OCI-LY7 (cell line): ENCODE data around the gene DNAJC1. TPM values are rescaled to one million over a fixed set of nuclear protein-coding genes. Genes with fewer than 3 reads are reported as not detected.

ENCODE experiments used
- BruUV-seq: library from RNA; stranded (reverse); fragments of 400-500 nt; replicated peaks from 2 replicates; lab custom pipeline; 2021; lab: Mats Ljungman, UMichigan
- CTCF ChIA-PET: fragments of 300-600 bp; sonication (Branson Sonifier 250); formaldehyde crosslinking; loops from one replicate; lab custom pipeline; 2022; ENCODE audit warnings: antibody characterized with exemption; ENCODE audit not compliant: unreplicated experiment; lab: Charles Lee
- POLR2A ChIA-PET: fragments of 300-600 bp; sonication (Branson Sonifier 250); formaldehyde crosslinking; loops from one replicate; lab custom pipeline; 2022; ENCODE audit warnings: antibody characterized with exemption; lab: Charles Lee
- DNase-seq: peaks from one replicate; pipeline ENCODE4 v3.0.0-alpha.2; 2015; ENCODE audit warnings: low spot score
- H2AFZ ChIP-seq: fragments of 200-600 bp; sonication (generic), shearing (Covaris generic); 2 replicates; pipeline ENCODE4 v1.6.1; 2014; ENCODE audit warnings: mild to moderate bottlenecking, antibody characterized with exemption, low read length, moderate library complexity
- H3K27ac ChIP-seq: fragments of 200-600 bp; sonication (generic); 2 replicates; pipeline ENCODE4 v1.5.1; 2014; ENCODE audit warnings: mixed run types, low read depth, mild to moderate bottlenecking, moderate library complexity, low read length, inconsistent platforms; ENCODE audit not compliant: poor library complexity, severe bottlenecking
- H3K36me3 ChIP-seq: fragments of 200-600 bp; sonication (generic); 2 replicates; pipeline ENCODE4 v1.6.1; 2014; ENCODE audit warnings: mild to moderate bottlenecking, antibody characterized with exemption, low read length, moderate library complexity, mixed read lengths; ENCODE audit not compliant: insufficient read depth
- H3K4me1 ChIP-seq: fragments of 200-600 bp; sonication (generic); 2 replicates; pipeline ENCODE4 v1.5.1; 2014; ENCODE audit warnings: mild to moderate bottlenecking, low read length; ENCODE audit not compliant: insufficient read depth, poor library complexity, severe bottlenecking
- H3K4me2 ChIP-seq: fragments of 200-600 bp; sonication (generic); 2 replicates; pipeline ENCODE4 v1.6.1; 2014; ENCODE audit warnings: mild to moderate bottlenecking, low read length
- H3K4me3 ChIP-seq: fragments of 200-600 bp; sonication (generic); 2 replicates; pipeline ENCODE4 v1.5.1; 2014; ENCODE audit warnings: mild to moderate bottlenecking, low read depth, low read length; ENCODE audit not compliant: poor library complexity, severe bottlenecking
- H3K79me2 ChIP-seq: fragments of 200-600 bp; sonication (generic); 2 replicates; pipeline ENCODE4 v1.6.1; 2016; ENCODE audit warnings: low read depth, mild to moderate bottlenecking, low read length, moderate library complexity, mixed read lengths; ENCODE audit not compliant: insufficient read depth
- H3K9me2 ChIP-seq: fragments of 200-600 bp; sonication (generic); 2 replicates; pipeline ENCODE4 v1.6.1; 2016; ENCODE audit warnings: mild to moderate bottlenecking, low read length, mixed read lengths; ENCODE audit not compliant: insufficient read depth
- H3K9me3 ChIP-seq: fragments of 200-600 bp; sonication (generic); 2 replicates; pipeline ENCODE4 v1.6.1; 2014; ENCODE audit warnings: mild to moderate bottlenecking, mixed run types, low read length, mixed read lengths
- H4K20me1 ChIP-seq: fragments of 200-600 bp; sonication (generic); 2 replicates; pipeline ENCODE4 v1.6.1; 2014; ENCODE audit warnings: mild to moderate bottlenecking, antibody characterized with exemption, low read length, moderate library complexity, mixed read lengths; ENCODE audit not compliant: insufficient read depth
- EZH2phosphoT487 ChIP-seq: fragments of 200-600 bp; sonication (generic); IDR thresholded peaks from 2 replicates; pipeline ENCODE4 v1.6.1; 2018; ENCODE audit warnings: low read depth, borderline replicate concordance, mild to moderate bottlenecking, mixed run types, antibody characterized with exemption, low read length, moderate library complexity, mixed read lengths
- intact Hi-C: fragments of 100-400 bp; cut with micrococcal nuclease; formaldehyde crosslinking; loops from one replicate; pipeline ENCODE4 v1.10.0; 2022; ENCODE audit not compliant: unreplicated experiment
- total RNA-seq, 2 experiments: library from RNA; depleted of rRNA in 1 of 2; stranded (reverse); fragments of >200 nt in 1 of 2; shearing (Covaris generic) in 1 of 2; gene quantifications; 2 replicates each; pipeline ENCODE4 v1.2.3, GENCODE V29; 2014 to 2022
- TF ChIP-seq, protein P1 (sequence below): fragments of 200-600 bp; sonication (generic); conservative IDR thresholded peaks from 2 replicates; pipeline ENCODE4 v1.5.1; 2014; ENCODE audit warnings: mild to moderate bottlenecking, antibody characterized with exemption, low read length, moderate library complexity, mixed read lengths

DNAJC1 gene
- total RNA-seq, 2 experiments from 2014 or later = 7.1 to 16.9 TPM

DNA sequence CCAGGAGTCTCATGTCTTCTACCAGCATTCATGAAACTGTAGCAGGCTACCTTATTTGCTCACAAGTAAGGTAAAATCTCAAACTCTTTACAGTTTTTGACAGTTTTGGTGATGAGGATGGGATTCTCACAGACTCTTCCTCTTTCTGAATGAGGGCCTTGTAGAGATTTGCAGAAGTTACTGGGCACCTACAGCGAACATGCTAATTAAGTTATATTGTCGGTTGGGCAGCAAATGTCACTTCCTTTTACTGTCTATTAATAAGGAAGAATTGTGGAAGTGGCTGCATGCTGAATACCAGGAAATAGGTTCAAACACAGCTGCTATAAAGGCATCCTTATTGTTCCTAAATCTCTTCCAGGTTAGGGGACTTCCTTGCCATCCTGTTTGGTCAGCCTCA lies 189.6 kb downstream of the DNAJC1 start:
- Histone ChIP-seq H3K36me3 (no peaks in the 10 kb centered on the region), H3K4me1 (peaks cover 4% of the 10 kb centered on the region)
- DNase-seq = peak; percentile 5

DNA sequence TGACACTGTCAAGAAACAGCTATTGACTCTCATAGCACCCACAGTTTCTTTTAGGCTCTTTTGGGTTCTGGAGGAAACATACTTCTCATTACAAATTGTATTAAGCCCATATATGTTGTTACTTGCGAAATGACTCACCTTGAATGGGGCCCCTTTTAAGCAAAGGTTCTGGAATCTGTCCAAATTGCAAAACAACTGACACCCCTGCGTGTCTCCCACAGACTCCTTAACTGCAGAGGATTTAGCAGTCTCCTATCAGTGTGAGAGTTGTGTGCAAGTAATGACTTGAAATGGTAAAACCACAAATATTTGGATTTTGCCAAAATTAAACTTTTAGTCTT lies 192.3 kb downstream of the DNAJC1 start:
- Histone ChIP-seq H3K4me1 (peaks cover 4% of the 10 kb centered on the region), H3K27ac (no peak overlapping the region), H3K9me3 (no peaks in the 10 kb centered on the region), H4K20me1 (no peaks in the 10 kb centered on the region), H3K79me2 (no peaks in the 10 kb centered on the region), H3K4me3 (no peak overlapping the region), H3K9me2 (no peaks in the 10 kb centered on the region), H3K36me3 (no peaks in the 10 kb centered on the region), H2AFZ (no peak overlapping the region), H3K4me2 (no peak overlapping the region)
- CTCF ChIA-PET = no interaction called here
- POLR2A ChIA-PET = no interaction called here
- intact Hi-C loops = no loop called here
- DNase-seq = no peak
- BruUV-seq = no TSS peak
- TF ChIP-seq, protein P1, sequence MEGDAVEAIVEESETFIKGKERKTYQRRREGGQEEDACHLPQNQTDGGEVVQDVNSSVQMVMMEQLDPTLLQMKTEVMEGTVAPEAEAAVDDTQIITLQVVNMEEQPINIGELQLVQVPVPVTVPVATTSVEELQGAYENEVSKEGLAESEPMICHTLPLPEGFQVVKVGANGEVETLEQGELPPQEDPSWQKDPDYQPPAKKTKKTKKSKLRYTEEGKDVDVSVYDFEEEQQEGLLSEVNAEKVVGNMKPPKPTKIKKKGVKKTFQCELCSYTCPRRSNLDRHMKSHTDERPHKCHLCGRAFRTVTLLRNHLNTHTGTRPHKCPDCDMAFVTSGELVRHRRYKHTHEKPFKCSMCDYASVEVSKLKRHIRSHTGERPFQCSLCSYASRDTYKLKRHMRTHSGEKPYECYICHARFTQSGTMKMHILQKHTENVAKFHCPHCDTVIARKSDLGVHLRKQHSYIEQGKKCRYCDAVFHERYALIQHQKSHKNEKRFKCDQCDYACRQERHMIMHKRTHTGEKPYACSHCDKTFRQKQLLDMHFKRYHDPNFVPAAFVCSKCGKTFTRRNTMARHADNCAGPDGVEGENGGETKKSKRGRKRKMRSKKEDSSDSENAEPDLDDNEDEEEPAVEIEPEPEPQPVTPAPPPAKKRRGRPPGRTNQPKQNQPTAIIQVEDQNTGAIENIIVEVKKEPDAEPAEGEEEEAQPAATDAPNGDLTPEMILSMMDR = no peak
- TF ChIP-seq EZH2phosphoT487 = no peak

More for the DNA sequence above, 189.6 kb downstream of the DNAJC1 start:
- ChIA-PET CTCF (no interaction called here), POLR2A (interaction anchor here (0.7 kb wide), 1 partner anchor 172 kb away, joined by 3 read pairs; no protein-coding TSS in a partner anchor)
- TF ChIP-seq, protein P1 = no peak
- TF ChIP-seq EZH2phosphoT487 = no peak
- no peaks in the 10 kb centered on the region for H3K9me3 ChIP-seq
- intact Hi-C loops = no loop called here
- H3K4me2 ChIP-seq = no peak overlapping the region
- no peak overlapping the region for H2AFZ ChIP-seq
- H3K27ac ChIP-seq = no peak overlapping the region
- no peaks in the 10 kb centered on the region for H3K79me2 ChIP-seq
- no peaks in the 10 kb centered on the region for H4K20me1 ChIP-seq
- no peak overlapping the region for H3K4me3 ChIP-seq
- no peaks in the 10 kb centered on the region for H3K9me2 ChIP-seq
- no TSS peak for BruUV-seq

DNA sequence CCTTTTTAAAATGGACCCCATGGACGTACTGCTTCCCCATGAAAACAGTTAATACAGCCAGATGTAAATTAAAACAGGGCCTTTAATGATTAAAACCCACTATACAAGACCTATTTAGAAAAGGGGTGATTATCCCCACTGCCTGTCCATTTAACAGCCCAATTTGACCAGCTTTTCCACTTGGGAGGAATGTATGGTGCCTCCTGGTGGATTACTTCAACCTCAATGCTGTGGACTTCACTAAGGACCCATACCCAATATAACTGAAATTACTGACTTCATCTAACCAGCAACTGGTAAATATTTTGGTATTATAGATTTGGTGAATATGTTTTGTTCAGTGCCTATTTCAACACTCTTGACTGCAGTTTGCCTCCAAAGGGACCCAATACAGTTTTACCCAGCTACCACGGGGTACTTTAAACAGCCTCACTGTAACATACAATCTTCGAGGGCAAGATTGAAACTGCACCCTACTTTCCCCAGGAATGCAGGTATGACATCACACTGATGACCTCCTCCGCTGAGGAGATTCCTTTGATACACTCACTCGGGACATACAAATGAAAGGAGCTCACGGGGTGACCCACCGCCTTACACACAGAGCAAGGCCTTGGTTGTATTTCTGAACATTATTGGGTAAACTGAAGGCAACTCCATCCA lies 192.8 kb downstream of the DNAJC1 start:
- Histone ChIP-seq H2AFZ (no peak overlapping the region), H3K9me3 (no peaks in the 10 kb centered on the region), H3K36me3 (no peaks in the 10 kb centered on the region), H3K27ac (no peak overlapping the region), H4K20me1 (no peaks in the 10 kb centered on the region), H3K4me1 (peaks cover 4% of the 10 kb centered on the region), H3K79me2 (no peaks in the 10 kb centered on the region), H3K4me2 (no peak overlapping the region), H3K4me3 (no peak overlapping the region), H3K9me2 (no peaks in the 10 kb centered on the region)
- ChIA-PET POLR2A (no interaction called here), CTCF (no interaction called here)
- BruUV-seq = no TSS peak
- TF ChIP-seq, protein P1 = 0 out of 2 replicates have a peak, but pooled peaks have one; percentile 18
- TF ChIP-seq EZH2phosphoT487 = no peak
- no peak for DNase-seq
- intact Hi-C loops = no loop called here
